Activated CD4-positive, alpha-beta memory T cell treated with anti-CD3 and anti-CD28 coated beads, Interleukin-2, amount 10 ng/mL, durations not matched to agents 7 days and 5 days (primary cell): ENCODE measurements around the gene ELP4. TPM values are rescaled to one million over a fixed set of nuclear protein-coding genes. Genes with fewer than 3 reads are reported as not detected.
"Not testable (repeated sequence)": the region's sequence is repeated elsewhere in the genome, so short reads cannot be mapped to it uniquely, and the experiment has no call there.

Experiments
- CTCF ChIA-PET: fragments of 350-600 bp; sonication (Branson Sonifier 250); formaldehyde crosslinking; loops from one replicate; lab custom pipeline; 2021; ENCODE audit warnings: antibody characterized with exemption, inconsistent platforms; lab: Charles Lee
- POLR2A ChIA-PET: fragments of 350-600 bp; sonication (Branson Sonifier 250); formaldehyde crosslinking; loops from one replicate; lab custom pipeline; 2021; ENCODE audit warnings: antibody characterized with exemption; lab: Charles Lee
- DNase-seq: peaks from one replicate; pipeline ENCODE4 v3.0.0-alpha.2; 2020
- H3K27ac Mint-ChIP-seq: one replicate; pipeline ENCODE4 v1.8.0; 2021; ENCODE audit warnings: mild to moderate bottlenecking, mixed read lengths
- H3K27me3 Mint-ChIP-seq: one replicate; pipeline ENCODE4 v1.8.0; 2021; ENCODE audit warnings: mixed read lengths
- H3K36me3 Mint-ChIP-seq: one replicate; pipeline ENCODE4 v1.8.0; 2021; ENCODE audit warnings: low read depth, mixed read lengths
- H3K4me1 Mint-ChIP-seq: one replicate; pipeline ENCODE4 v1.8.0; 2021; ENCODE audit warnings: mixed read lengths
- H3K4me3 Mint-ChIP-seq: one replicate; pipeline ENCODE4 v1.8.0; 2021; ENCODE audit warnings: mild to moderate bottlenecking, mixed read lengths
- H3K9me3 Mint-ChIP-seq: one replicate; pipeline ENCODE4 v1.8.0; 2021; ENCODE audit warnings: mixed read lengths
- total RNA-seq, 2 experiments: library from RNA; stranded (reverse); gene quantifications; one replicate each; pipeline ENCODE4 v1.2.3, GENCODE V29; 2021

The ELP4 gene
- total RNA-seq, 2 experiments from 2014 or later: 19.0 to 19.9 TPM

GRCh38 chr11:31699066-31699465 lies 189.5 kb downstream of the ELP4 start:
- no peaks in the 10 kb centered on the region for H3K4me1 Mint-ChIP-seq
- ChIA-PET POLR2A (no interaction called here), CTCF (no interaction called here)
- H3K27ac Mint-ChIP-seq: no peak overlapping the region
- no peaks in the 10 kb centered on the region for H3K36me3 Mint-ChIP-seq
- no peaks in the 10 kb centered on the region for H3K9me3 Mint-ChIP-seq
- no peak for DNase-seq
- no peak overlapping the region for H3K4me3 Mint-ChIP-seq
- H3K27me3 Mint-ChIP-seq: no peaks in the 10 kb centered on the region

GRCh38 chr11:31702966-31703365 lies 193.4 kb downstream of the ELP4 start:
- no peak overlapping the region for H3K4me3 Mint-ChIP-seq
- no peak overlapping the region for H3K27ac Mint-ChIP-seq
- DNase-seq: no peak

GRCh38 chr11:31706357-31706756 lies 196.8 kb downstream of the ELP4 start:
- no peak for DNase-seq
- CTCF ChIA-PET: no interaction called here

More at GRCh38 chr11:31702966-31703365, 193.4 kb downstream of the ELP4 start:
- H3K4me1 Mint-ChIP-seq: no peaks in the 10 kb centered on the region
- ChIA-PET POLR2A (no interaction called here), CTCF (interaction anchor here (1.2 kb wide), 1 partner anchor 28 kb away, joined by 3 read pairs; no protein-coding TSS in a partner anchor)
- H3K36me3 Mint-ChIP-seq: no peaks in the 10 kb centered on the region
- no peaks in the 10 kb centered on the region for H3K27me3 Mint-ChIP-seq
- no peaks in the 10 kb centered on the region for H3K9me3 Mint-ChIP-seq

DNA sequence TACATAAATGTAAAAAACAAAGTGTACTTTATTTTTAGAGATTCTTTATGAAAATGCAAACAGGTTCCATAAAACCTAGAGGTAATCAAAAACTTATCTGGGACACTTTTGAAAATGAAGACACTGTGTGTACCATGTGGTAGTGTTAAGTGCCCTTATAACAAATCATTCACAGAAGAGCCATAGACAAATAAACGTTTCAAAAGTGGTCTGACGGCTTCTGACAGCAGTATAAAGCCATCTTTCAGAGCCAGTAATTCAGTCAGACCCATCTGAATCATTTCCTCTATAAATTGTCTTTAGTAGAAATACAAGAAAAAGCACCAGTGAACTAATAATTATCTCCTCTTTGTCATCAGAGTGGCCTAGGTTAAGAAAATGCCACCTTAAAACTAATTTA lies 201.6 kb downstream of the ELP4 start:
- no peak overlapping the region for H3K4me3 Mint-ChIP-seq
- CTCF ChIA-PET: no interaction called here
- peaks cover 2% of the 10 kb centered on the region for H3K9me3 Mint-ChIP-seq
- POLR2A ChIA-PET: no interaction called here
- H3K36me3 Mint-ChIP-seq: no peaks in the 10 kb centered on the region
- no peaks in the 10 kb centered on the region for H3K27me3 Mint-ChIP-seq
- H3K27ac Mint-ChIP-seq: no peak overlapping the region
- DNase-seq: no peak
- H3K4me1 Mint-ChIP-seq: peaks cover 5% of the 10 kb centered on the region

More at GRCh38 chr11:31706357-31706756, 196.8 kb downstream of the ELP4 start:
- Mint-ChIP-seq H3K4me1 (no peaks in the 10 kb centered on the region), H3K9me3 (no peaks in the 10 kb centered on the region), H3K27me3 (no peaks in the 10 kb centered on the region), H3K4me3 (no peak overlapping the region), H3K27ac (no peak overlapping the region), H3K36me3 (no peaks in the 10 kb centered on the region)
- POLR2A ChIA-PET: no interaction called here

- no peaks in the 10 kb centered on the region for H3K36me3 Mint-ChIP-seq
Observed at GRCh38 chr11:31712851-31713250, 203.3 kb downstream of the ELP4 start.

DNA sequence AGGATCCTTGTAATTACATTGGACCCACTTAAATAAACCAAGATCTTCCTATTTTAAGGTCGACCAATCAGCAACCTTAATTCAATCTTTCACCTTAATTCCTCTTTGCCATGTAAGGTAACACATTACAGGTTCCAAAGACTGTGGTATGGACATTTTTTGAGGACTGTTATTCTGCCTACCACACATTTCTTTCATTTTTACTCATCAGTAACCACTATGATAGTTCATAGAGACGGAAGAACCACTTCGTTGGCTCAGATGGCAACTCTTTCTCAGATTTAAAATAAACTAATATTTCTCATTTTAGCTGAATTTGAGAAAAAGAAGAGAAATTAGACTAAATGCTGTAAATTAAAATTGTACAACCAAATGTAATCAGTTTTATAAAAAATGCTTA lies 205.3 kb downstream of the ELP4 start:
- H3K4me1 Mint-ChIP-seq: peaks cover 8% of the 10 kb centered on the region
- no peak overlapping the region for H3K4me3 Mint-ChIP-seq
- ChIA-PET CTCF (no interaction called here), POLR2A (no interaction called here)
- peaks cover 2% of the 10 kb centered on the region for H3K9me3 Mint-ChIP-seq
- no peaks in the 10 kb centered on the region for H3K36me3 Mint-ChIP-seq
- H3K27ac Mint-ChIP-seq: no peak overlapping the region
- no peaks in the 10 kb centered on the region for H3K27me3 Mint-ChIP-seq
- DNase-seq: no peak

More at GRCh38 chr11:31712851-31713250, 203.3 kb downstream of the ELP4 start:
- Mint-ChIP-seq H3K4me1 (peaks cover 5% of the 10 kb centered on the region), H3K4me3 (no peak overlapping the region), H3K27ac (no peak overlapping the region), H3K9me3 (peaks cover 2% of the 10 kb centered on the region), H3K27me3 (no peaks in the 10 kb centered on the region)
- CTCF ChIA-PET: no interaction called here
- POLR2A ChIA-PET: no interaction called here
- no peak for DNase-seq

- H3K36me3 Mint-ChIP-seq: no peaks in the 10 kb centered on the region
Observed at GRCh38 chr11:31720225-31720624, 210.7 kb downstream of the ELP4 start.

GRCh38 chr11:31720671-31721365 lies 211.3 kb downstream of the ELP4 start:
- Mint-ChIP-seq H3K27me3 (no peaks in the 10 kb centered on the region), H3K4me3 (no peak overlapping the region), H3K36me3 (no peaks in the 10 kb centered on the region), H3K9me3 (no peaks in the 10 kb centered on the region), H3K27ac (no peak overlapping the region), H3K4me1 (peaks cover 6% of the 10 kb centered on the region)
- CTCF ChIA-PET: no interaction called here
- DNase-seq: no peak
- POLR2A ChIA-PET: no interaction called here

More at GRCh38 chr11:31720225-31720624, 210.7 kb downstream of the ELP4 start:
- no peak for DNase-seq
- ChIA-PET POLR2A (no interaction called here), CTCF (no interaction called here)
- Mint-ChIP-seq H3K4me3 (no peak overlapping the region), H3K4me1 (peaks cover 6% of the 10 kb centered on the region), H3K27me3 (no peaks in the 10 kb centered on the region), H3K27ac (no peak overlapping the region), H3K9me3 (no peaks in the 10 kb centered on the region)

DNA sequence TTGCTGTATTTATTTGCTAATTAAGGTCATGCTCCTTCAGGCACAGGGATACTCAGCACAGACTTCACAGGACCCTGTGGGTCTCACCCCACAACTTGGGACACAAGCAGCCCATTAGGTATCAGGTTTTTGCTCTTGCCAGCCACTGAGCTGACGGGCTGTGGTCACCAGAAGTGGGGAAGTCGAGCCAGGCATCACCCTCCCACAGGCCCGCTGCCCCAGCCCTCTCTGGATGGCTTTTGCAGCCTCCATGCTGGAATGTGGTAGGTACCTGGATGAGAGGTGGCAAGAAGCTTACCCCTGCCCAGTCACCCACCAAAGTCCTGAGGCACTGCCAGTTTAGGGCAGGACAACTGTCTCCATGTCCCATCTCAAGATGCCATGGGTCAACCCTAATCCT lies 213.2 kb downstream of the ELP4 start:
- ChIA-PET POLR2A (no interaction called here), CTCF (no interaction called here)
- no peak for DNase-seq
- Mint-ChIP-seq H3K36me3 (no peaks in the 10 kb centered on the region), H3K4me3 (no peak overlapping the region), H3K4me1 (peaks cover 6% of the 10 kb centered on the region), H3K27ac (no peak overlapping the region), H3K27me3 (no peaks in the 10 kb centered on the region), H3K9me3 (no peaks in the 10 kb centered on the region)

DNA sequence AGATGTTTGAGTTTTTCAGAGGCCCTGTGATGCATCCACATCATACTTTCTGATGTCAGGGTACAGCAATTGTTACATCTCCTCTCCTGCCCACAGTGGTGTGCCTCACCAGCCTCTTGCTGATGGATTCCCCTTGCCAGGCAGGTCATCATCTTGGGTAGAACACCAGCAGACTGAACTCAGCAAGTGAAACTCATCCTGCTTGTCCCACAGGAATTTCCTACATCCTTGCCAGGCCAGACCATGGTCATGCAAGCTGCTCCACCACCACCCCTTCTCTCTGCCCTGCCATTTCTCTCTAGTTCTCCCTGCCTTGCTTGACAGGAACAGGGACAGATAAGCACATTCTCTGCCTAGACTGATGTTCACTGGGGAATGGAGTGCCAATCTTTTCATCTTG lies 215.6 kb downstream of the ELP4 start:
- H3K27me3 Mint-ChIP-seq: no peaks in the 10 kb centered on the region

DNA sequence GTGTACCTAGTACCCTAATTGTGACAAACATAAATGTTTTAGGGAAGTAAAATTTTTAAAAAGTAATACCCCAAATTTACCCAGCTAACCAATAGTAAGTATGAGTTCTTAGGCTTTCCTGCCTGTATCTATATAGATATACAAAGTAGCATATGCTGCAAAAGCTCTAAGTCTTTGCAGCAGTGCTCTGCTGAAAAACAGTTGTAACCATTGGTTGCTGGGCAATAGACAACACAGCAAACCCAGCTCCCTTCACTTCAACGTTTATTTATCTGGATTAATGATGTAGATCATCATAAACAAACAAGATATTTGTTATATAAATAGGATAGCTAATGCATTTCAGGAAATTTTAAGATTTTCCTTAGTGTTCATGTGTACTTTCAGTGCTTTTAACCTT lies 218.9 kb downstream of the ELP4 start:
- H3K27ac Mint-ChIP-seq: no peak overlapping the region
- POLR2A ChIA-PET: no interaction called here
- peaks cover 5% of the 10 kb centered on the region for H3K9me3 Mint-ChIP-seq
- peaks cover 2% of the 10 kb centered on the region for H3K4me1 Mint-ChIP-seq
- H3K36me3 Mint-ChIP-seq: no peaks in the 10 kb centered on the region
- H3K27me3 Mint-ChIP-seq: no peaks in the 10 kb centered on the region
- CTCF ChIA-PET: interaction anchor here (1.5 kb wide), 1 partner anchor 15 kb away, joined by 4 read pairs; no protein-coding TSS in a partner anchor
- no peak overlapping the region for H3K4me3 Mint-ChIP-seq
- no peak for DNase-seq

More for the DNA sequence above, 215.6 kb downstream of the ELP4 start:
- ChIA-PET POLR2A (no interaction called here), CTCF (no interaction called here)
- Mint-ChIP-seq H3K27ac (no peak overlapping the region), H3K36me3 (no peaks in the 10 kb centered on the region), H3K9me3 (peaks cover under 1% of the 10 kb centered on the region), H3K4me3 (no peak overlapping the region), H3K4me1 (peaks cover 2% of the 10 kb centered on the region)
- DNase-seq: no peak

GRCh38 chr11:31740131-31740530 lies 230.6 kb downstream of the ELP4 start:
- no peak overlapping the region for H3K27ac Mint-ChIP-seq
- no peak for DNase-seq
- no peaks in the 10 kb centered on the region for H3K4me1 Mint-ChIP-seq
- peaks cover 2% of the 10 kb centered on the region for H3K9me3 Mint-ChIP-seq
- no peaks in the 10 kb centered on the region for H3K27me3 Mint-ChIP-seq
- ChIA-PET CTCF (no interaction called here), POLR2A (no interaction called here)
- H3K4me3 Mint-ChIP-seq: no peak overlapping the region
- H3K36me3 Mint-ChIP-seq: no peaks in the 10 kb centered on the region

DNA sequence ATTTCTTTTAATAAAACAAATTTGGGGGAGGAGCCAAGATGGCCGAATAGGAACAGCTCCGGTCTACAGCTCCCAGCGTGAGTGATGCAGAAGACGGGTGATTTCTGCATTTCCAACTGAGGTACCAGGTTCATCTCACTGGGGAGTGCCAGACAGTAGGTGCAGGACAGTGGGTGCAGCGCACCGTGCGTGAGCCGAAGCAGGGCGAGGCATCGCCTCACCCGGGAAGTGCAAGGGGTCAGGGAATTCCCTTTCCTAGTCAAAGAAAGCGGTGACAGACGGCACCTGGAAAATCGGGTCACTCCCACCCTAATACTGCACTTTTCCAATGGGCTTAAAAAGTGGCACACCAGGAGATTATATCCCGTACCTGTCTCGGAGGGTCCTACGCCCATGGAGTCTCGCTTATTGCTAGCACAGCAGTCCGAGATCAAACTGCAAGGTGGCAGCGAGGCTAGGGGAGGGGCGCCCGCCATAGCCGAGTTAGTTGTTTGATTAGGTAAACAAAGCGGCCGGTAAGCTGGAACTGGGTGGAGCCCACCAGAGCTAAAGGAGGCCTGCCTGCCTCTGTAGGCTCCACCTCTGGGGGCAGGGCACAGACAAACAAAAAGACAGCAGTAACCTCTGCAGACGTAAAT lies 231.3 kb downstream of the ELP4 start:
- H3K27ac Mint-ChIP-seq, CTCF ChIA-PET, H3K4me1 Mint-ChIP-seq, H3K36me3 Mint-ChIP-seq, H3K4me3 Mint-ChIP-seq, H3K9me3 Mint-ChIP-seq, DNase-seq, H3K27me3 Mint-ChIP-seq, POLR2A ChIA-PET: not testable (repeated sequence)

DNA sequence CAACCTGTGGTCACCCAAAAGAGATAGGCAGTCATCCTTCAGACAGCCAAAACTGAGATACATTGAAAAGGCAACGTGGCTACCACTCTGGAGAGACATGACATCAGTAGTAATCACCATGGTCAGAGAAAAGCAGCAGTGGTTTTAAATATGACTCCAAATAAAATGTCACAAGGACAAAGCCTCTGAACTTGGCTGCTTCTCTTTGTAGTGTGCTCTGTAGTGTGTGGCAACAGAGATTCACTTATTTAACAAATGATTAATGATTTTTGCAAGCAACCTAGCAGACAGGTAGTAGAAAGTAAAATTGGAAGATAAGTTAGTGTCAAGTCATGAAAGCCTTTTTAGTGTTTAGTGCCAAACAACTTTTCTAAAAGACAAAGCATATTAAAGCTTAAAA lies 238.0 kb downstream of the ELP4 start:
- ChIA-PET POLR2A (no interaction called here), CTCF (no interaction called here)
- no peak overlapping the region for H3K4me3 Mint-ChIP-seq
- H3K27ac Mint-ChIP-seq: no peak overlapping the region
- no peak for DNase-seq
- no peaks in the 10 kb centered on the region for H3K36me3 Mint-ChIP-seq
- no peaks in the 10 kb centered on the region for H3K9me3 Mint-ChIP-seq
- no peaks in the 10 kb centered on the region for H3K4me1 Mint-ChIP-seq
- no peaks in the 10 kb centered on the region for H3K27me3 Mint-ChIP-seq
